B cell (primary cell): ENCODE data around the gene SMCR8. TPM values are rescaled to one million over a fixed set of nuclear protein-coding genes. Genes with fewer than 3 reads are reported as not detected.
"Not testable (repeated sequence)": the region's sequence is repeated elsewhere in the genome, so short reads cannot be mapped to it uniquely, and the experiment has no call there.

Experiments
- ATAC-seq: fragments of 200-7000 bp; cut with Tn5 transposase; one replicate; pipeline ENCODE4 v1.10.0; 2021; ENCODE audit warnings: low read depth, mild to moderate bottlenecking, moderate number of reproducible peaks, moderate library complexity
- CTCF ChIA-PET: fragments of 350-600 bp; sonication (Branson Sonifier 250); formaldehyde crosslinking; loops from one replicate; lab custom pipeline; 2021; ENCODE audit warnings: antibody characterized with exemption, inconsistent platforms; lab: Charles Lee
- POLR2A ChIA-PET: fragments of 350-600 bp; sonication (Branson Sonifier 250); formaldehyde crosslinking; loops from one replicate; lab custom pipeline; 2021; ENCODE audit warnings: antibody characterized with exemption; lab: Charles Lee
- DNase-seq: peaks from one replicate; pipeline ENCODE4 v3.0.0; 2013
- H2AFZ ChIP-seq: 2 replicates; pipeline ENCODE4 v1.6.1; 2012; ENCODE audit warnings: mild to moderate bottlenecking, low read depth, low read length; ENCODE audit not compliant: insufficient read depth, poor library complexity, severe bottlenecking
- H3K27ac ChIP-seq, 2 donors: 1 replicate in 1 of 2; 2 replicates in 1 of 2; pipeline ENCODE4 v1.5.1; 2012 to 2013; ENCODE audit warnings: low read length in 2 of 2, mild to moderate bottlenecking in 2 of 2, moderate library complexity in 1 of 2
- H3K27me3 ChIP-seq, 4 experiments: fragments of 200-600 bp in 1 of 4; sonication (generic) in 1 of 4; replicated peaks in 1 of 4; 1 replicate in 2 of 4; 2 replicates in 2 of 4; pipeline versions ENCODE4 v1.6.1 to v1.7.0; 2013 to 2016; ENCODE audit warnings: low read length in 3 of 4, mild to moderate bottlenecking in 2 of 4, mixed read lengths in 1 of 4, moderate library complexity in 1 of 4; ENCODE audit not compliant: insufficient read depth in 4 of 4, control insufficient read depth in 3 of 4; ENCODE audit errors: control extremely low read depth in 1 of 4
- H3K36me3 ChIP-seq, 2 experiments: replicated peaks in 1 of 2; 1 replicate in 1 of 2; 2 replicates in 1 of 2; pipeline versions ENCODE4 v1.6.1 to v1.7.1; 2013; ENCODE audit warnings: low read length in 1 of 2; ENCODE audit not compliant: insufficient read depth in 2 of 2, control insufficient read depth in 1 of 2; ENCODE audit errors: control extremely low read depth in 1 of 2, extremely low read depth in 1 of 2
- H3K4me1 ChIP-seq, 2 donors: fragments of 200-600 bp in 1 of 2; sonication (generic) in 1 of 2; 1 replicate in 1 of 2; 2 replicates in 1 of 2; pipeline versions ENCODE4 v1.5.1 to v1.6.1; 2013 to 2017; ENCODE audit warnings: low read length in 2 of 2; ENCODE audit not compliant: control insufficient read depth in 2 of 2, insufficient read depth in 2 of 2
- H3K4me2 ChIP-seq: replicated peaks from 2 replicates; pipeline ENCODE3; 2012; ENCODE audit warnings: mild to moderate bottlenecking, low read depth, low read length; ENCODE audit not compliant: poor library complexity, severe bottlenecking
- H3K4me3 ChIP-seq, 5 experiments: fragments of 200-600 bp in 1 of 5; sonication (generic) in 1 of 5; 1 replicate in 3 of 5; 2 replicates in 2 of 5; pipeline versions ENCODE4 v1.5.1 to v1.7.0; 2011 to 2016; ENCODE audit warnings: low read length in 4 of 5, mild to moderate bottlenecking in 4 of 5, low read depth in 2 of 5, control low read depth in 1 of 5, moderate library complexity in 1 of 5; ENCODE audit not compliant: insufficient read depth in 1 of 5; ENCODE audit errors: control extremely low read depth in 1 of 5, extremely low read depth in 1 of 5
- H3K79me2 ChIP-seq: fragments of 200-600 bp; sonication (generic); one replicate; pipeline ENCODE4 v1.6.0; 2016; ENCODE audit warnings: low read length; ENCODE audit not compliant: control insufficient read depth, insufficient read depth
- H3K9ac ChIP-seq: fragments of 200-600 bp; sonication (generic); 2 replicates; pipeline ENCODE4 v1.6.1; 2017; ENCODE audit warnings: mild to moderate bottlenecking, low read length, moderate library complexity
- H3K9me3 ChIP-seq, 3 donors: one replicate each; pipeline versions ENCODE4 v1.6.1 to v1.7.1; 2013; ENCODE audit warnings: low read length in 2 of 3; ENCODE audit not compliant: control insufficient read depth in 2 of 3, insufficient read depth in 1 of 3; ENCODE audit errors: control extremely low read depth in 1 of 3
- H4K20me1 ChIP-seq: 2 replicates; pipeline ENCODE4 v1.6.0; 2012; ENCODE audit warnings: mild to moderate bottlenecking, low read length; ENCODE audit not compliant: insufficient read depth, control insufficient read depth, poor library complexity, severe bottlenecking
- H3K27ac Mint-ChIP-seq: one replicate; pipeline ENCODE4 v1.8.0; 2021; ENCODE audit warnings: mixed read lengths
- H3K27me3 Mint-ChIP-seq: one replicate; pipeline ENCODE4 v1.8.0; 2021; ENCODE audit warnings: mixed read lengths
- H3K4me1 Mint-ChIP-seq: one replicate; pipeline ENCODE4 v1.8.0; 2021; ENCODE audit warnings: mixed read lengths
- H3K4me3 Mint-ChIP-seq: one replicate; pipeline ENCODE4 v1.8.0; 2021; ENCODE audit warnings: mixed read lengths
- H3K9me3 Mint-ChIP-seq: one replicate; pipeline ENCODE4 v1.8.0; 2022; ENCODE audit warnings: mixed read lengths; ENCODE audit not compliant: insufficient read depth
- EZH2 ChIP-seq: IDR thresholded peaks from 2 replicates; pipeline ENCODE4 v1.6.1; 2012; ENCODE audit warnings: borderline replicate concordance, low read depth, mild to moderate bottlenecking, moderate library complexity, low read length; ENCODE audit not compliant: insufficient read depth, poor library complexity, severe bottlenecking
- WGBS: methylation state at CpG from one replicate; pipeline ENCODE4 v1.1.5; 2013; ENCODE audit warnings: missing lambda C conversion rate; ENCODE audit not compliant: insufficient coverage; 5-methylcytosine and 5-hydroxymethylcytosine counted together
- intact Hi-C: fragments of 100-400 bp; cut with micrococcal nuclease; formaldehyde crosslinking; loops from one replicate; pipeline ENCODE4 v1.10.0; 2022
- polyA plus RNA-seq: library from polyadenylated mRNA; depleted of rRNA; stranded (reverse); fragments of >200 nt; gene quantifications from 2 replicates; pipeline ENCODE4 v1.2.3, GENCODE V29; 2012
- total RNA-seq, 2 donors: library from RNA; stranded (reverse); fragments of 120-200 nt in 1 of 2; gene quantifications; 1 replicate in 1 of 2; 2 replicates in 1 of 2; pipeline versions ENCODE4 v1.2.3 to v1.2.4, GENCODE V29; 2013 to 2022
- TF ChIP-seq, protein P1 (sequence below): fragments of 200-600 bp; IDR thresholded peaks from one replicate; pipeline ENCODE4 v1.8.0; 2022; ENCODE audit warnings: antibody characterized with exemption, mild to moderate bottlenecking

Gene SMCR8
- total and polyA plus RNA-seq, 2 donors (not counting 1 experiment from before 2014, with no cell fraction given) = 16.2 to 48.0 TPM

DNA sequence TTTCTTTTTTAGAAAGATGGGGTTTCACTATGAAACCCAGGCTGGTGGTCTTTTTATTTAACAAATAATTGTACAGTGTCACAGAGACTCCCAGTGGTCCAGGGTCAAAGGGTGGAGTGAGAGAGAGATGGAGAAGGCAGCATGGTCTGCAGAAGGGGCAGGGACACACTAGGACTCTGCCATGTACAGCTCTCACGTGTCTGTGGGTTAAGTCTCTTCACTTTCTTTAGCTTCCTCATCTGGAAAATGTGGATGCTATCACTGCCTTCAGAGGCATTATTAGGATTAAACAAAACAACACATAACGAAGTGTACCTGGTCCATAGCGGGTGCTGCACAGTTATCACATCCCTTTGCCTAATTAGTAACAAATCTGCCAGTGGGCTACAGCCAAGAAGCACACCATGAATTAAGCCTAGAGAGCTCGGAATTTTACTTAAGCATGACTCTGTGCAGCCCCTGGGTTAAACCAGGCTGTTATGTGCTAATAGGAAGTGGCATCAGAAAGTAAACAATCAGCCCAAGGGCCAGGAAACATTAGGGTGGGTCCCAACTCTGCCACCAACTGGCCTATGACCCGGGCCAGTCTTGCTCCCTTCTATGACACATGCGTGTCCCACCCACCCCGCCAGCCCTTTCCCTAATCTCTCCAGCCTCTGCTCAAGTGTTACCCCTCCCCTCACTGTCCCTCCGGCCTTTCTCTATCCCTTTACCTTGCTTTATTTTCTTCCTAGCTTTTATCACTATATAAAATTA lies 14.2 kb upstream of the SMCR8 start:
- Mint-ChIP-seq H3K4me3 (no peak overlapping the region), H3K4me1 (peaks cover 18% of the 10 kb centered on the region), H3K27me3 (no peaks in the 10 kb centered on the region), H3K27ac (peak overlapping the region; percentile 37), H3K9me3 (no peaks in the 10 kb centered on the region)
- Histone ChIP-seq H3K4me1 (peaks cover 8 to 17% of the 10 kb centered on the region in 2 donors), H3K27me3 (no peaks in the 10 kb centered on the region), H3K4me3 (no peak overlapping the region), H2AFZ (no peak overlapping the region), H3K36me3 (peaks cover 12 to 48% of the 10 kb centered on the region in 2 experiments), H3K9me3 (no peaks in the 10 kb centered on the region), H3K79me2 (no peaks in the 10 kb centered on the region), H4K20me1 (no peaks in the 10 kb centered on the region), H3K4me2 (no peak overlapping the region), H3K27ac (no peak overlapping the region), H3K9ac (no peak overlapping the region)
- ChIA-PET CTCF (interaction anchor here (0.8 to 1.0 kb wide), 2 partner anchors 8 to 53 kb away, joined by 3 to 4 read pairs; no protein-coding TSS in a partner anchor), POLR2A (no interaction called here)
- DNase-seq (no peak), ATAC-seq (no peak)
- WGBS = 95% methylated on average over 8 of the region's 8 CpGs
- intact Hi-C loops = no loop called here
- no peak for TF ChIP-seq EZH2
- TF ChIP-seq, protein P1, sequence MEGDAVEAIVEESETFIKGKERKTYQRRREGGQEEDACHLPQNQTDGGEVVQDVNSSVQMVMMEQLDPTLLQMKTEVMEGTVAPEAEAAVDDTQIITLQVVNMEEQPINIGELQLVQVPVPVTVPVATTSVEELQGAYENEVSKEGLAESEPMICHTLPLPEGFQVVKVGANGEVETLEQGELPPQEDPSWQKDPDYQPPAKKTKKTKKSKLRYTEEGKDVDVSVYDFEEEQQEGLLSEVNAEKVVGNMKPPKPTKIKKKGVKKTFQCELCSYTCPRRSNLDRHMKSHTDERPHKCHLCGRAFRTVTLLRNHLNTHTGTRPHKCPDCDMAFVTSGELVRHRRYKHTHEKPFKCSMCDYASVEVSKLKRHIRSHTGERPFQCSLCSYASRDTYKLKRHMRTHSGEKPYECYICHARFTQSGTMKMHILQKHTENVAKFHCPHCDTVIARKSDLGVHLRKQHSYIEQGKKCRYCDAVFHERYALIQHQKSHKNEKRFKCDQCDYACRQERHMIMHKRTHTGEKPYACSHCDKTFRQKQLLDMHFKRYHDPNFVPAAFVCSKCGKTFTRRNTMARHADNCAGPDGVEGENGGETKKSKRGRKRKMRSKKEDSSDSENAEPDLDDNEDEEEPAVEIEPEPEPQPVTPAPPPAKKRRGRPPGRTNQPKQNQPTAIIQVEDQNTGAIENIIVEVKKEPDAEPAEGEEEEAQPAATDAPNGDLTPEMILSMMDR = no peak

DNA sequence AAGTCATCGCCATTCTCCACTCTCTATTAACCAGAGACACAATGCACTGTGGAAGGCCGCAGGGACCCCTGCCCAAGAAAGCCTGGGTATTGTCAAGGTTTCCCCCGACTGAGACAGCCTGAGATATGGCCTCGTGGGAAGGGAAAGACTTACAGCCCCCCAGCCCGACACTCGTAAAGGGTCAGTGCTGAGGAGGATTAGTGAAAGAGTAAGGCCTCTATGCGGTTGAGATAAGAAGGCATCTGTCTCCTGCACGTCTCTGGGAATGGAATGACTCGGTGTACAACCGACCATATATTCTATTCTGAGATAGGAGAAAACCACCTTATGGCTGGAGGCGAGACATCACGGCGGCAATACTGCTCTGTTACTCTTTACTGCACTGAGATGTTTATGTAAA lies 11.9 kb upstream of the SMCR8 start:
- POLR2A ChIA-PET, H3K4me2 ChIP-seq, H3K27ac ChIP-seq, H3K4me1 Mint-ChIP-seq, H3K79me2 ChIP-seq, ATAC-seq, intact Hi-C loops, H3K27ac Mint-ChIP-seq, H3K4me3 Mint-ChIP-seq, DNase-seq, H2AFZ ChIP-seq, CTCF ChIA-PET, H3K9me3 ChIP-seq, H3K9me3 Mint-ChIP-seq, H3K9ac ChIP-seq, H3K27me3 Mint-ChIP-seq, H3K4me1 ChIP-seq, H4K20me1 ChIP-seq, H3K4me3 ChIP-seq, H3K27me3 ChIP-seq: not testable (repeated sequence)
- peaks cover 18 to 65% of the 10 kb centered on the region in 2 experiments for H3K36me3 ChIP-seq
- 97% methylated on average over 6 of the region's 13 CpGs for WGBS
